ENCODE data around the gene SIGLEC5.

The SIGLEC5 gene

DNA sequence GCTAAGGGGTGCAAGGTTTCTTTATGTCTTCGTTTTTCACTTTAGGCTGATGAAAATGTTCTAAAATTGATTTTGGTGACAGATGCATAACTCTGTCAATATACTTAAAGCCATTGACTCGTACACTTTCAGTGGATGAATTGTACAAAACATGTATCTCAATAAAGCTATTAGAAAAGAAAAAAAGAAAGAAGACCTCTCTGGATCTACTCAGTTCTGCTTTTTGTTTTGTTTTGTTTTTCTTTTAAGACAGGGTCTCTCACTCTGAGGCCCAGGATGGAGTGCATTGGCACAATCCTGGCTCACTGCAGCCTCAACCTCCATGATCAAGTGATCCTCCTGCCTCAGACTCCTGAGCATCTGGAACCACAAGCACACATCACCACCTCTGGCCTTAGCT is 3.5 kb downstream of the SIGLEC5 start:
- no peak for DNase-seq

GRCh38 chr19:51621178-51621577 is 9.0 kb downstream of the SIGLEC5 start:
- DNase-seq = no peak

DNA sequence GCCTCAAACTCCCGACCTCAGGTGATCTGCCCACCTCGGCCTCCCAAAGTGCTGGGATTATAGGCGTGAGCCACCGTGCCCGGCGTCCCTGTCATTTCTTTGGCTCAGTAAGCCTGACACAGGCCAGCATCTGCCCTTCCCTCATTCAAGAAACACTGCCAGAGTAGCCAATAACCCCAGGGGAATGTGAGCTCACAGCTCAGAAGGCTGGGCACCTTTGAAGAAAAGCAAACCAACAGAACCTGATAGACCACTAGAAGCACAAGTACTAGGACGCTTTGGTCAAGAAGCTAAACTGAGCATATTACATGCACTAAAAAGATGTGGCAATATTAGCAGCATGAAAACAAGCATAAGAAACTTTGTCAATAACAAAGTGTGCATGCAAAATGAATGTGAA is 14.2 kb downstream of the SIGLEC5 start:
- DNase-seq = no peak

- DNase-seq = no peak
Observed at GRCh38 chr19:51614789-51615188, 15.4 kb downstream of the SIGLEC5 start.

GRCh38 chr19:51610576-51610975 is 19.6 kb downstream of the SIGLEC5 start:
- DNase-seq = no peak

- DNase-seq = peak; percentile 0
Observed at GRCh38 chr19:51607920-51608562, 22.2 kb downstream of the SIGLEC5 start.

DNA sequence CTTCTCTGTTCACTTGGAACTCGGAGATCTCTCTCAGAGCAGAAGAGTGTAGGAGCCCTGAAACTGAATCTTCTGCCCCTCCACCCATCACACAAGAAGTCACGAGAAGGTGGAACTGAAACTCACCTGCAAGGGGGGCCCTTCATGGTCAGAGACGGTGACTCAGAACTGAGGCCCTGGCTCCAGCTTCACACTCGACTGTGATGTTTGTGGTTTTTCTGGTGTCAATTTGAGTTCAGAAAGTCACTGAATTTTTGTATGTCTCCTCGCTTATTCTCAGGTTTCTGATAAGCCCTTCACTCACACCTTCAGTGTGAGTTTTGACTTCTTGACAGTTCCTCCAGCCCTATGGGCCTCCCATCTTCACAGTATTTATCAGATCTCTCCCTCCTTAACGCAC is 23.1 kb downstream of the SIGLEC5 start:
- DNase-seq = no peak

- DNase-seq = no peak
Observed at GRCh38 chr19:51602189-51602854, 27.9 kb downstream of the SIGLEC5 start.

- DNase-seq = no peak
Observed at GRCh38 chr19:51600940-51601580, 29.1 kb downstream of the SIGLEC5 start.

- DNase-seq = no peak
Observed at GRCh38 chr19:51599084-51599483, 31.1 kb downstream of the SIGLEC5 start.

GRCh38 chr19:51598159-51598915 is 31.9 kb downstream of the SIGLEC5 start:
- no peak for DNase-seq

DNA sequence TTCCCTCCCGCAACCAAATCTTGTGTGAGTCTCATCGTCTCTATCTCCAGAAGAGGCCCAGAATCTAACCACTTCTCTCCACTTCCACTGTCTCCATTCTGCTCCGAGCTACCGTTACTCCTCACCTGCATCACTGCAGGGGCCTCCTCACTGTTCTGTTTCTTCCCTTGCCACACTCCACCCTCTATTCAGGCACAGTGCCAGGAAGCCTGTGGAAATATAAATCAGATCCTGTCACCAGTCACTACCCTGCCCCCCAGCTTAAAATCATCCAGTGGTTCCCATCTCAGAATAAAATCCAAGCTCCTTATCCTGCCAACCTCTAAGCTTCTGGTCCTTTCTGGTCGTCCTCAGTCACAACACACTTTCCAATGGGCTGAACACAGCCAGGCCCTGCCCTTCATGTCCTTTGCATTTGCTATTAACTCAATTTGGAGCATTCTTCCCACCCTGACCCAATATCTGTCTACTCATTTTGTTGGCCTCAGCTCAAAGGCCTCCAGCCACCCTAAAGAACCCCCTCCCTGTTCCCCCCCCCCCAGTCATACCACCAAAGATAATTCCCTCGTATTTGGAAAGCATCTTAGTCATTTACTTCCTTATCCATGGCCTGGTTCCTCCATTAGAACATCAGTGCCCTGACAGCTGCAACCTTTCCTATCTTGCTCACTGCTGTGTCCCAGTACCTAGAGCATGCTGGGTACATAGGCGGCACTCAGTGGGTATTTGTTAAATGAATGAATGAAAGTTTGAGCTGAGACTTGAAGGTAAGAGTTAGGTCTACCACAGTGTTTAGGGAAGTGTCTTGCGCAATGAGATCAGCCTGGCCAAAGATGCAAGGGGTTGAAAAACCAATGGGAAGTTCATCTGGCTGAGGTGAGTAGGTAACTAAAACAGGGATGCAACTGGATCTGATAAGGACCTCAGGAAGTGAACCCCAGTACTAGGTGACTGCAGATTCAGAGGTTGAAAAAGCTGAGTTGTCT is 34.7 kb downstream of the SIGLEC5 start:
- no peak for DNase-seq

- DNase-seq = no peak
Observed at GRCh38 chr19:51594774-51595109, 35.5 kb downstream of the SIGLEC5 start.

GRCh38 chr19:51593969-51594773 is 36.0 kb downstream of the SIGLEC5 start:
- peak; percentile 90 for DNase-seq

GRCh38 chr19:51593138-51593890 is 36.9 kb downstream of the SIGLEC5 start:
- no peak for DNase-seq

DNA sequence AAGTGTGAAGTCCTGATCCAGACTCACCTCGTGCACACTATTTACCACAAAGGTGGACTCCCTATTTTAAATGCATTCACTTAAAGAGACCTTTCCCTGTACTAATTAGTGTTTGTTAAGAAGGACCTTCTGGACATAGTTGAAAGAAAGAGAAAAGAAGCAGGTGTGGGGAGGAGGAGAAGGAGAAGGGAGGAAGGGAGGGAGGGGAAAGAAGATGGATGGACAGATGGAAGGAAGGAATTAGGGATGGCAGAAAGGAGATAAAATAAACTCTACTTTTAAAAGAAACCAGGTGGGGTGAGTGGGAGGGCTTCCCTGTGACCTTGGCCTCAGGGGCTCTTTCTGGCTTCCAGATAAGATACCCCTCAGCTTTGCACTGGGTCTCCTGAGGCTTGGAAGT is 37.7 kb downstream of the SIGLEC5 start:
- DNase-seq = no peak

- no peak for DNase-seq
Observed at GRCh38 chr19:51590441-51590840, 39.8 kb downstream of the SIGLEC5 start.

GRCh38 chr19:51589511-51589910 is 40.7 kb downstream of the SIGLEC5 start:
- no peak for DNase-seq

- DNase-seq = no peak
Observed at GRCh38 chr19:51587264-51588191, 42.7 kb downstream of the SIGLEC5 start.

GRCh38 chr19:51586799-51587198 is 43.4 kb downstream of the SIGLEC5 start:
- DNase-seq = no peak

Measured in SHP77 treated with DMSO at 0.1 percent for 48 hours (cell line).